Measurements from ENCODE around the gene FBXL22.

The FBXL22 gene

GRCh38 chr15:63597038-63597790, at the start of gene FBXL22:
Gene FBXL22, plus strand, starts transcription at chr15:63597387. Its CDS starts 6 bp downstream, at chr15:63597393.
- Histone ChIP-seq H3K27me3 (replicated peaks) (no peaks in the 10 kb centered on the region), H3K36me3 (replicated peaks) (peaks cover 10% of the 10 kb centered on the region), H3K4me3 (ENCODE audit: low read depth, low read length) (no peak within 1 kb of the TSS), H3K27ac (no peak within 1 kb of the TSS)
- no peak for DNase-seq
- no peak for TF ChIP-seq CTCF (IDR thresholded peaks at IDR 0.05; ENCODE audit: low read depth, low read length, missing control alignments)
- in situ Hi-C loops (cut with HindIII; ENCODE audit: low pct_ligation_motif_present, low sequenced_read_pairs) = no loop called here

- Histone ChIP-seq H3K27ac (peak overlapping the region; percentile 99), H3K4me3 (ENCODE audit: low read depth, low read length) (no peak overlapping the region), H3K36me3 (replicated peaks) (no peaks in the 10 kb centered on the region), H3K27me3 (replicated peaks) (no peaks in the 10 kb centered on the region)
- TF ChIP-seq CTCF (IDR thresholded peaks at IDR 0.05; ENCODE audit: low read depth, low read length, missing control alignments) = no peak
- in situ Hi-C loops (cut with HindIII; ENCODE audit: low pct_ligation_motif_present, low sequenced_read_pairs) = no loop called here
- peak; percentile 32 for DNase-seq
Observed at GRCh38 chr15:63551400-63551799, 45.8 kb upstream of the FBXL22 start.

- DNase-seq = peak; percentile 95
- Histone ChIP-seq H3K27me3 (replicated peaks) (no peaks in the 10 kb centered on the region), H3K36me3 (replicated peaks) (peaks cover 6% of the 10 kb centered on the region), H3K27ac (peak overlapping the region; percentile 99), H3K4me3 (ENCODE audit: low read depth, low read length) (no peak overlapping the region)
- TF ChIP-seq CTCF (IDR thresholded peaks at IDR 0.05; ENCODE audit: low read depth, low read length, missing control alignments) = no peak
- in situ Hi-C loops (cut with HindIII; ENCODE audit: low pct_ligation_motif_present, low sequenced_read_pairs) = no loop called here
Observed at GRCh38 chr15:63553388-63553791, 43.8 kb upstream of the FBXL22 start.

- H3K27ac ChIP-seq = peak overlapping the region; percentile 99
- H3K4me3 ChIP-seq (ENCODE audit: low read depth, low read length) = no peak overlapping the region
- in situ Hi-C loops (cut with HindIII; ENCODE audit: low pct_ligation_motif_present, low sequenced_read_pairs) = no loop called here
- H3K27me3 ChIP-seq (replicated peaks) = no peaks in the 10 kb centered on the region
- no peak for TF ChIP-seq CTCF (IDR thresholded peaks at IDR 0.05; ENCODE audit: low read depth, low read length, missing control alignments)
- no peak for DNase-seq
- peaks cover 6% of the 10 kb centered on the region for H3K36me3 ChIP-seq (replicated peaks)
Observed at GRCh38 chr15:63554337-63554927, 42.8 kb upstream of the FBXL22 start.

GRCh38 chr15:63555507-63555906, 41.7 kb upstream of the FBXL22 start:
- no peak for DNase-seq
- Histone ChIP-seq H3K36me3 (replicated peaks) (peaks cover 8% of the 10 kb centered on the region), H3K27me3 (replicated peaks) (no peaks in the 10 kb centered on the region), H3K27ac (no peak overlapping the region), H3K4me3 (ENCODE audit: low read depth, low read length) (no peak overlapping the region)
- TF ChIP-seq CTCF (IDR thresholded peaks at IDR 0.05; ENCODE audit: low read depth, low read length, missing control alignments) = no peak
- in situ Hi-C loops (cut with HindIII; ENCODE audit: low pct_ligation_motif_present, low sequenced_read_pairs) = no loop called here
